HUES64 (cell line): ENCODE results near the gene CHAC1. TPM values are rescaled to one million over a fixed set of nuclear protein-coding genes. Genes with fewer than 3 reads are reported as not detected.

ENCODE experiments used
- H3K27ac ChIP-seq: 2 replicates; pipeline ENCODE4 v1.7.0; 2013; ENCODE audit warnings: low read depth, low read length, inconsistent platforms
- H3K27me3 ChIP-seq: 2 replicates; pipeline ENCODE4 v1.6.1; 2013; ENCODE audit warnings: mild to moderate bottlenecking, low read length; ENCODE audit not compliant: insufficient read depth
- H3K36me3 ChIP-seq: 2 replicates; pipeline ENCODE4 v1.6.1; 2013; ENCODE audit warnings: mild to moderate bottlenecking, low read length; ENCODE audit not compliant: insufficient read depth
- H3K4me1 ChIP-seq: 2 replicates; pipeline ENCODE4 v1.6.1; 2013; ENCODE audit warnings: mild to moderate bottlenecking, low read length, moderate library complexity; ENCODE audit not compliant: insufficient read depth
- H3K4me3 ChIP-seq: 2 replicates; pipeline ENCODE4 v1.5.1; 2013; ENCODE audit warnings: mild to moderate bottlenecking, low read length, moderate library complexity
- H3K9ac ChIP-seq: 2 replicates; pipeline ENCODE4 v1.6.1; 2013; ENCODE audit warnings: mild to moderate bottlenecking, low read depth, low read length
- H3K9me3 ChIP-seq: 2 replicates; pipeline ENCODE4 v1.6.1; 2013; ENCODE audit warnings: low read depth, low read length; ENCODE audit not compliant: insufficient read depth
- WGBS: fragments of 150-250, 120-280 bp; methylation state at CpG from one replicate; pipeline ENCODE4 v1.1.7; 2013; ENCODE audit warnings: missing lambda C conversion rate; 5-methylcytosine and 5-hydroxymethylcytosine counted together
- polyA plus RNA-seq, 2 experiments: library from polyadenylated mRNA; stranded (reverse); fragments of 50-300 nt; gene quantifications; one replicate each; pipeline ENCODE4 v1.2.3, GENCODE V29; 2013

Gene CHAC1
- polyA plus RNA-seq (2013, experiment 1 of 2) = 13.5 TPM
- polyA plus RNA-seq (2013, experiment 2 of 2) = 15.0 TPM

- peaks cover 3% of the 10 kb centered on the region; the same call in 1 of the 2 replicates for H3K4me1 ChIP-seq
- H3K36me3 ChIP-seq = peaks cover 22% of the 10 kb centered on the region
- H3K9me3 ChIP-seq = no peaks in the 10 kb centered on the region
- H3K27ac ChIP-seq = peak within 1 kb of the TSS; percentile 96
- under 1% methylated on average over 72 of the region's 72 CpGs for WGBS
- H3K9ac ChIP-seq = peak within 1 kb of the TSS; percentile 95
- H3K27me3 ChIP-seq = peaks cover 10% of the 10 kb centered on the region; the same call in 1 of the 2 replicates
- H3K4me3 ChIP-seq = peak within 1 kb of the TSS; percentile 78
Measured at GRCh38 chr15:40952901-40953712, at the start of gene CHAC1. CHAC1 (plus strand) TSS chr15:40953471; CDS start chr15:40953584, 113 bp downstream.

- Histone ChIP-seq H3K4me1 (peaks cover 7% of the 10 kb centered on the region; the same call in 1 of the 2 replicates), H3K36me3 (peaks cover 46% of the 10 kb centered on the region), H3K27ac (no peak overlapping the region), H3K9ac (no peak overlapping the region), H3K9me3 (no peaks in the 10 kb centered on the region), H3K27me3 (no peaks in the 10 kb centered on the region), H3K4me3 (no peak overlapping the region)
- 95% methylated on average over 7 of the region's 7 CpGs for WGBS
Measured at GRCh38 chr15:40904552-40905201, 48.6 kb upstream of the CHAC1 start.

- Histone ChIP-seq H3K4me1 (peaks cover 17% of the 10 kb centered on the region), H3K9ac (no peak overlapping the region), H3K4me3 (peak overlapping the region; percentile 57), H3K36me3 (peaks cover 32% of the 10 kb centered on the region), H3K27me3 (no peaks in the 10 kb centered on the region), H3K9me3 (no peaks in the 10 kb centered on the region), H3K27ac (peak overlapping the region; percentile 25; the same call in 1 of the 2 replicates)
- 8% methylated on average over 36 of the region's 36 CpGs for WGBS
Measured at GRCh38 chr15:40906091-40906990, 46.9 kb upstream of the CHAC1 start.

GRCh38 chr15:40906991-40907802 lies 46.1 kb upstream of the CHAC1 start:
- peaks cover 28% of the 10 kb centered on the region for H3K36me3 ChIP-seq
- H3K27ac ChIP-seq = no peak overlapping the region
- no peaks in the 10 kb centered on the region for H3K27me3 ChIP-seq
- H3K4me3 ChIP-seq = peak overlapping the region; percentile 57
- H3K9ac ChIP-seq = no peak overlapping the region
- peaks cover 20% of the 10 kb centered on the region for H3K4me1 ChIP-seq
- 67% methylated on average over 18 of the region's 22 CpGs for WGBS
- no peaks in the 10 kb centered on the region for H3K9me3 ChIP-seq

DNA sequence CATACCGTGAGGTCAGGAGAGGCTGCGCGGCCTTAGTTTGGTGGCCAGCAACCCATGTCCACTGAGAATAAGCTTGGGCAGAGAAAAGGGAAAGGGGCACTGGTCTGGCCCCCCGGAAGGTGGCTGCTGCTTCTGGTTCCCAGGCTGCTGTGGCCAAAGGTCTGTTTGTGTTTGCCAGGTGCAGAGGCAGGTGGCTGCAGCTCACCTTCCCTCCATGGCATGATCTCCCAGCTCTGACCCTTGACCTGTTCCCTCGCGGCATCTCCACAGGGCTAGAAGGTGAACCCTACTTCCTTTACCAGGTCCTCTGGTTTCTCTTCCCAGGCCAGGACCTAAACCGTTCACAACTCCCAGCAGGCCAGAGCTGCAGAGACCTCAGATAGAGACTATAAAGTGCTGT lies 45.2 kb upstream of the CHAC1 start:
- no peak overlapping the region for H3K27ac ChIP-seq
- H3K36me3 ChIP-seq = peaks cover 19% of the 10 kb centered on the region
- H3K4me1 ChIP-seq = peaks cover 20% of the 10 kb centered on the region
- no peak overlapping the region for H3K4me3 ChIP-seq
- no peaks in the 10 kb centered on the region for H3K9me3 ChIP-seq
- 91% methylated on average over 7 of the region's 7 CpGs for WGBS
- H3K27me3 ChIP-seq = no peaks in the 10 kb centered on the region
- no peak overlapping the region for H3K9ac ChIP-seq

- peaks cover 23% of the 10 kb centered on the region for H3K4me1 ChIP-seq
- WGBS = 86% methylated on average over 17 of the region's 17 CpGs
- H3K9ac ChIP-seq = no peak overlapping the region
- no peak overlapping the region for H3K4me3 ChIP-seq
- H3K9me3 ChIP-seq = no peaks in the 10 kb centered on the region
- peaks cover 6% of the 10 kb centered on the region for H3K36me3 ChIP-seq
- no peaks in the 10 kb centered on the region for H3K27me3 ChIP-seq
- no peak overlapping the region for H3K27ac ChIP-seq
Measured at GRCh38 chr15:40909662-40910630, 43.3 kb upstream of the CHAC1 start.

DNA sequence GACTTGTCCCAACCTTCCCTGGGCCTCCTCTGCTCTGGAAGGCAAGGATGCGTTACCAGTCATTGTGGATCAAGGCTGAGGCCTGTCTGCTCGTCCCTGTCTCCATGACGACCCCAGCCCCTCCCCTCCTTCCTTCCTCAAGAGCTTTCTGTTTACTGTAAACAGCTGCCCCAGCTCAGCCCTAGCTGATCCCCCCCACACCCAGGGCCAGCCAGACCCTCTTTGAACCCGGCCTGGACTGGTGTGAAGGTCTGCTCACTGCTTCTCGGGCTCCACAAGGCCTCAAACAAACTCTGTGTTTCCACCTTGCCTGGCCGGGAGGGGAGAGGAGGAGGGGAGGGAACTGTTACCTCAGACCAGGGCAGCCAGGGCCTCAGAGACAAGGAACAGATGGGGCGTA lies 42.1 kb upstream of the CHAC1 start:
- Histone ChIP-seq H3K4me1 (peaks cover 21% of the 10 kb centered on the region), H3K36me3 (no peaks in the 10 kb centered on the region), H3K9ac (no peak overlapping the region), H3K27me3 (no peaks in the 10 kb centered on the region), H3K27ac (no peak overlapping the region), H3K4me3 (no peak overlapping the region), H3K9me3 (no peaks in the 10 kb centered on the region)
- 40% methylated on average over 7 of the region's 7 CpGs for WGBS

DNA sequence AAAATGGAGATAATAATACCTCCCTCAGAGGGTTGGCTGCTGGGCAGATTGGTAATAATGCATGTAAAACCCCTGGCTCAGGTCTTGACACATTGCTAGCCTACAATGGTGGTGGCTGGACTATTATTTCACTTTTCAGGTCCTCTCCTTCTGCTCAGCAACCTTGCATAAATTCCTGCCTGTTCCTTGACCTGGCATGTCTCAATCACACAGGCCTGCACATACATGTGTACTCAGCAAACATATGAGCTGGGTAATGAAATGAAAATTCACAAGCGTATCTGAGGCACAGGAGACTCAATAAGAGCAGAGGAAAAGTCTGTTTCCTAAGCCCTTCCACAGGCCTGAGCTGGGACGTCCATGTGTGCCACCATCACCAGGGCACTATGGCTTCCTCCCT lies 41.6 kb upstream of the CHAC1 start:
- 85% methylated on average over 2 of the region's 2 CpGs for WGBS
- no peak overlapping the region for H3K9ac ChIP-seq
- H3K4me3 ChIP-seq = no peak overlapping the region
- no peaks in the 10 kb centered on the region for H3K36me3 ChIP-seq
- no peaks in the 10 kb centered on the region for H3K9me3 ChIP-seq
- no peaks in the 10 kb centered on the region for H3K27me3 ChIP-seq
- H3K27ac ChIP-seq = no peak overlapping the region
- H3K4me1 ChIP-seq = peaks cover 21% of the 10 kb centered on the region

DNA sequence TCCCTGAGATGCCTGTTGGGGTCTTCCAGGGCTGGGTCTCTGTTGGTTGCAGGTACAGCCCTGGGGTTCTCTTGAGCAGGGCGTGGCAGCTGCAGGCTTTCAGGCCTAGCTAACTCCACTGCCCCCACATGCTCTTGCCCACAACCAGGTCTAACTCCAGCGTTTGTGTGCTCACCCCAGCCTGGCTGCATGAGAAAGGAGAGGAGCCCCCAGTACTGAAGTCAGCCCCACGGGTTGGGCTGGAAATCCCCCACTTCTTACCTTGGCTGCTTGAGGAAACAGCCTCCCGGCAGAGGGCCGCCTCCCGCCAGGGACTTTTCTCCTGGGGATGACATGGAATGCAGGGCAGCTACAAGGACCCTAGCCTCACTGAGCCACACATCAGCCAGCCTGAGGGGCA lies 40.8 kb upstream of the CHAC1 start:
- H3K9ac ChIP-seq = no peak overlapping the region
- no peak overlapping the region for H3K4me3 ChIP-seq
- H3K36me3 ChIP-seq = no peaks in the 10 kb centered on the region
- peaks cover 21% of the 10 kb centered on the region for H3K4me1 ChIP-seq
- peaks cover under 1% of the 10 kb centered on the region; the same call in 1 of the 2 replicates for H3K27me3 ChIP-seq
- no peaks in the 10 kb centered on the region for H3K9me3 ChIP-seq
- no peak overlapping the region for H3K27ac ChIP-seq
- WGBS = 81% methylated on average over 6 of the region's 6 CpGs
